Fibroblast of lung (primary cell): Measurements from ENCODE around the gene SPRR1A. TPM values are rescaled to one million over a fixed set of nuclear protein-coding genes. Genes with fewer than 3 reads are reported as not detected.

Experiments used
- DNase-seq, 2 donors: peaks; one replicate each; pipeline versions ENCODE4 v3.0.0 to v3.0.0-alpha.2; 2010; ENCODE audit warnings: low read depth in 2 of 2
- H2AFZ ChIP-seq: 2 replicates; pipeline ENCODE4 v1.5.1; 2012; ENCODE audit warnings: low read length, control low read depth, inconsistent platforms
- H3K27ac ChIP-seq: 2 replicates; pipeline ENCODE4 v1.5.1; 2011; ENCODE audit warnings: low read length, control low read depth; ENCODE audit not compliant: insufficient read depth
- H3K27me3 ChIP-seq: 2 replicates; pipeline ENCODE4 v1.5.1; 2011; ENCODE audit warnings: mild to moderate bottlenecking, low read length; ENCODE audit not compliant: control insufficient read depth, insufficient read depth
- H3K36me3 ChIP-seq: 2 replicates; pipeline ENCODE4 v1.5.1; 2011; ENCODE audit warnings: low read length; ENCODE audit not compliant: control insufficient read depth, insufficient read depth
- H3K4me1 ChIP-seq: 2 replicates; pipeline ENCODE4 v1.5.1; 2011; ENCODE audit warnings: low read length; ENCODE audit not compliant: control insufficient read depth, insufficient read depth; ENCODE audit errors: extremely low read depth
- H3K4me2 ChIP-seq: 2 replicates; pipeline ENCODE4 v1.5.1; 2011; ENCODE audit warnings: low read length, control low read depth; ENCODE audit not compliant: insufficient read depth; ENCODE audit errors: extremely low read depth
- H3K4me3 ChIP-seq, 4 experiments: fragments of 200-600 bp in 1 of 4; sonication (generic) in 1 of 4; replicated peaks in 1 of 4; 2 replicates each; pipeline ENCODE4 v1.5.1; 2011 to 2016; ENCODE audit warnings: low read length in 4 of 4, low read depth in 3 of 4, mild to moderate bottlenecking in 3 of 4, control low read depth in 2 of 4, inconsistent platforms in 1 of 4, mixed read lengths in 1 of 4; ENCODE audit not compliant: insufficient read depth in 1 of 4; ENCODE audit errors: control extremely low read depth in 1 of 4
- H3K79me2 ChIP-seq: 2 replicates; pipeline ENCODE4 v1.5.1; 2012; ENCODE audit warnings: mild to moderate bottlenecking, low read length, inconsistent platforms; ENCODE audit not compliant: control insufficient read depth, insufficient read depth
- H3K9ac ChIP-seq: 2 replicates; pipeline ENCODE4 v1.5.1; 2011; ENCODE audit warnings: mild to moderate bottlenecking, low read length, control low read depth; ENCODE audit not compliant: insufficient read depth
- H3K9me3 ChIP-seq: 2 replicates; pipeline ENCODE4 v1.5.1; 2012; ENCODE audit warnings: low read depth, low read length; ENCODE audit not compliant: control insufficient read depth, insufficient read depth
- H4K20me1 ChIP-seq: 2 replicates; pipeline ENCODE4 v1.5.1; 2011; ENCODE audit warnings: low read length; ENCODE audit not compliant: control insufficient read depth, insufficient read depth; ENCODE audit errors: extremely low read depth
- EZH2 ChIP-seq: IDR thresholded peaks from 2 replicates; pipeline ENCODE4 v1.5.1; 2012; ENCODE audit warnings: low read length, control low read depth, mild to moderate bottlenecking; ENCODE audit errors: missing control alignments
- polyA plus RNA-seq, 2 donors: library from polyadenylated mRNA; depleted of rRNA in 1 of 2; stranded (reverse) in 1 of 2; unstranded in 1 of 2; fragments of >200 nt; gene quantifications; 2 replicates each; pipeline ENCODE4 v1.2.1, GENCODE V29; 2011 to 2012; ENCODE audit warnings: missing spikeins in 1 of 2
- total RNA-seq: library from RNA; depleted of rRNA; stranded (reverse); fragments of >200 nt; gene quantifications from 2 replicates; pipeline ENCODE4 v1.2.1, GENCODE V29; 2014
- TF ChIP-seq, protein P1 (sequence below), 2 donors: IDR thresholded peaks in 1 of 2; conservative IDR thresholded peaks in 1 of 2; 1 replicate in 1 of 2; 2 replicates in 1 of 2; pipeline ENCODE4 v1.5.1; 2011 to 2012; ENCODE audit warnings: low read length in 2 of 2, control low read depth in 1 of 2, inconsistent platforms in 1 of 2, low read depth in 1 of 2, mild to moderate bottlenecking in 1 of 2

Gene SPRR1A
- total and polyA plus RNA-seq, 2 donors (not counting 1 experiment from before 2014, with no cell fraction given) = not detected

- Histone ChIP-seq H3K9me3 (no peaks in the 10 kb centered on the region), H3K27ac (no peak overlapping the region), H3K79me2 (no peaks in the 10 kb centered on the region), H3K4me1 (no peaks in the 10 kb centered on the region), H3K9ac (no peak overlapping the region), H3K36me3 (no peaks in the 10 kb centered on the region), H2AFZ (no peak overlapping the region), H4K20me1 (no peaks in the 10 kb centered on the region), H3K4me3 (no peak overlapping the region), H3K4me2 (no peak overlapping the region), H3K27me3 (no peaks in the 10 kb centered on the region)
- DNase-seq = no peak
- no peak for TF ChIP-seq EZH2
- TF ChIP-seq, protein P1, sequence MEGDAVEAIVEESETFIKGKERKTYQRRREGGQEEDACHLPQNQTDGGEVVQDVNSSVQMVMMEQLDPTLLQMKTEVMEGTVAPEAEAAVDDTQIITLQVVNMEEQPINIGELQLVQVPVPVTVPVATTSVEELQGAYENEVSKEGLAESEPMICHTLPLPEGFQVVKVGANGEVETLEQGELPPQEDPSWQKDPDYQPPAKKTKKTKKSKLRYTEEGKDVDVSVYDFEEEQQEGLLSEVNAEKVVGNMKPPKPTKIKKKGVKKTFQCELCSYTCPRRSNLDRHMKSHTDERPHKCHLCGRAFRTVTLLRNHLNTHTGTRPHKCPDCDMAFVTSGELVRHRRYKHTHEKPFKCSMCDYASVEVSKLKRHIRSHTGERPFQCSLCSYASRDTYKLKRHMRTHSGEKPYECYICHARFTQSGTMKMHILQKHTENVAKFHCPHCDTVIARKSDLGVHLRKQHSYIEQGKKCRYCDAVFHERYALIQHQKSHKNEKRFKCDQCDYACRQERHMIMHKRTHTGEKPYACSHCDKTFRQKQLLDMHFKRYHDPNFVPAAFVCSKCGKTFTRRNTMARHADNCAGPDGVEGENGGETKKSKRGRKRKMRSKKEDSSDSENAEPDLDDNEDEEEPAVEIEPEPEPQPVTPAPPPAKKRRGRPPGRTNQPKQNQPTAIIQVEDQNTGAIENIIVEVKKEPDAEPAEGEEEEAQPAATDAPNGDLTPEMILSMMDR (conservative IDR thresholded peaks at IDR 0.05 in 1 of 2, IDR thresholded peaks at IDR 0.05 in 1 of 2; ENCODE audit: low read depth in 1 of 2, low read length in 2 of 2) = no peak
These were observed 3.2 kb upstream of the SPRR1A start for GRCh38 chr1:152980676-152981075.

DNA sequence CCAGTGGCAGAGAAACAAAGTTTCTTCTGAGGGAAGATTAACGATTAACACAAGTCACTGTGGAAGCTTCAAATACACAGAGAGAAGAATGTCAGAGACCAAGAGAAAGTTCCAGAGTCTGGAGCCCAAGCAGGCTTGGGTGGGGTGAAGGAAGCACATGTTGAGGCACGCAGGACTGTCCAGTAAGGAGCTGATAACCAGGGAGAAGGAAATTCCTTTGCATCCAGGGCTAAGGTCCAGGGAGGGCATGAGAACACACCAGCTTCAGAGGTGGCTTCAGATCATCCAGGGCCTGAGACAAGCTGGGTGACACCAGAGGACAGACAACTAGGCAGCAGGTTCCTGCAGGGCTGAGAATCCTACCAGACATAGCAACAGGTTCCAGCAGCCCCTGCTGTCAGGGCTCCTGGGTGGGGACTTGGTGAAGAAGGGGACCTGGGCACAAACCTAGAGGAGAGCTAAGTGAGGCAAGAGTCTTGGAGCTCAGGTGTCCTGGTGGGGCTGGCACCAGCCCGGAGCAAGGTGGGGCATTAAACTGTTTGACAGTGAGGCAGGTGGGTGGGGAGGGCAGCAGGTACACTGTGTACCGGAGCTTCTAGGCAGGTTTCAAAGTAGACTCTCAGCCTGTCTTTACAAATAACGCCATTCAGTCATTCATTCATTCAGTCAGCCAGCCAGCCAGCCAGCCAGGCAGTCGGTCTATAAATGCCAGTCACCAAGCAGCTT lies 2.6 kb upstream of the SPRR1A start:
- Histone ChIP-seq H3K36me3 (no peaks in the 10 kb centered on the region), H3K79me2 (no peaks in the 10 kb centered on the region), H3K27ac (no peak overlapping the region), H3K4me2 (no peak overlapping the region), H2AFZ (no peak overlapping the region), H3K27me3 (no peaks in the 10 kb centered on the region), H4K20me1 (no peaks in the 10 kb centered on the region), H3K4me3 (no peak overlapping the region), H3K9ac (no peak overlapping the region), H3K9me3 (no peaks in the 10 kb centered on the region), H3K4me1 (no peaks in the 10 kb centered on the region)
- DNase-seq = no peak
- TF ChIP-seq EZH2 = no peak
- TF ChIP-seq, protein P1 (conservative IDR thresholded peaks at IDR 0.05 in 1 of 2, IDR thresholded peaks at IDR 0.05 in 1 of 2; ENCODE audit: low read depth in 1 of 2, low read length in 2 of 2) = no peak

GRCh38 chr1:152982076-152982475 lies 1.8 kb upstream of the SPRR1A start:
- no peak overlapping the region for H3K4me2 ChIP-seq
- H3K27me3 ChIP-seq = no peaks in the 10 kb centered on the region
- H3K9ac ChIP-seq = no peak overlapping the region
- no peaks in the 10 kb centered on the region for H3K36me3 ChIP-seq
- no peak overlapping the region for H2AFZ ChIP-seq
- no peaks in the 10 kb centered on the region for H3K79me2 ChIP-seq
- H4K20me1 ChIP-seq = no peaks in the 10 kb centered on the region
- TF ChIP-seq, protein P1 (conservative IDR thresholded peaks at IDR 0.05 in 1 of 2, IDR thresholded peaks at IDR 0.05 in 1 of 2; ENCODE audit: low read depth in 1 of 2, low read length in 2 of 2) = no peak
- no peak for TF ChIP-seq EZH2
- H3K9me3 ChIP-seq = no peaks in the 10 kb centered on the region
- no peak for DNase-seq
- H3K4me3 ChIP-seq = no peak overlapping the region
- H3K27ac ChIP-seq = no peak overlapping the region
- H3K4me1 ChIP-seq = no peaks in the 10 kb centered on the region
